ENCODE results near the gene ACTN1. TPM values are rescaled to one million over a fixed set of nuclear protein-coding genes. Genes with fewer than 3 reads are reported as not detected.

Gene ACTN1
- total RNA-seq, 2 experiments from 2014 or later = 73.8 to 73.9 TPM

DNA sequence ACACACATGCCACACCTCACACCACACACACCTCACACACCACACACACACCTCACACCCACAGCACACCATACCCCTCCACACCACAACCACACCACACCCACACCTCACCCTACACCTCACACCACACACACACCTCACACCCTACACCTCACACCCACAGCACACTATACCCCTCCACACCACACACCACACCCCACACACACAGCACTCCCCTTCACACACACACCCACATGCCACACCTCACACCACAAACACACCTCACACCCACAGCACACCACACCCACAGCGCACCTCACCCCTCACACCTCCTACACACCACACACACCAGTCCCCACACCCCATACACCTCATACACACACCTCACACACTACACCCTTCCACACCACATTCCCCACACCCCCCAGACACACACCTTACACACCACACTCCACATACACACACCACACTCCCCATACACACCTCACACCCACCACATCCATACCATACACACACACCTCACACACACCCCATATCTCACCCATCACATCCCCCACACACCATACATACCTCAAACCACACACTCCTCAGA, 80.0 kb downstream of the ACTN1 start:
- ChIA-PET CTCF (interaction anchor here (0.6 kb wide), 1 partner anchor 617 kb away, joined by 3 read pairs; no protein-coding TSS in a partner anchor), POLR2A (no interaction called here)

DNA sequence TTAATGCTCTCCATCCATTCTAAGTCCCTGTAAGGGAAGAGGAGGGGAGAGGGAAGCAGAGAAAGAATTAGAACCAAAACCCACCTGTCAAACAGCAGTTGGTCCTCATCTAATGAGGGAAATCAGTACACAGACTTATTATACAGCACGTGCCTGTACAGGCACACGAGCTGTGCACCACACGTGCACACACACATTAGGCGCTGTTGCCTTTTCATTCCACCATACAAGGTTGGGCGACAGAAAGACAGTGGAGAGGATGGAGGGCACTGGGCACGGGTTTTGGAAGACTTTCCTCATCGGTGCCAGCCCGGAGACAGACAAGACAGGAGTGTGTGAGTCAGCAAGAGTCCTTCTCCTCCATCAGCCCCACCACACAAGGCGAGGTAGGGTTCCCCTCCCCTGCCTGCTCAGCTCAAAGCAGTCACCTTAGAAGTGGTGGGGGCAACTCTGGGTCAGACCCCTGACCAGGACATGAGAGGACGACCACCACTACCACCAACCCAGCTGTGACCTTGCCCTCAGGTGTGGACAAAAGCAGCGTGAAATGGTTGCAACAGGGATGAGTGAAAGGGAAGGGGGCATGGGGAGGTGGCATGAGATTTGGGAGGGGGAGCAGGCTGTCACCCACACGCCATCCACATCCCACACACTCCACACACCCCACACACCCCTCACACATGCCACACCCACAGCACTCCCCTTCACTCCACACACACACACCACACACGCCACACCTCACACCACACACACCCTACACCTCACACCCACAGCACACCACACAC, 80.7 kb downstream of the ACTN1 start:
- ChIA-PET CTCF (interaction anchor here (0.6 kb wide), 1 partner anchor 616 kb away, joined by 3 read pairs; no protein-coding TSS in a partner anchor), POLR2A (no interaction called here)

DNA sequence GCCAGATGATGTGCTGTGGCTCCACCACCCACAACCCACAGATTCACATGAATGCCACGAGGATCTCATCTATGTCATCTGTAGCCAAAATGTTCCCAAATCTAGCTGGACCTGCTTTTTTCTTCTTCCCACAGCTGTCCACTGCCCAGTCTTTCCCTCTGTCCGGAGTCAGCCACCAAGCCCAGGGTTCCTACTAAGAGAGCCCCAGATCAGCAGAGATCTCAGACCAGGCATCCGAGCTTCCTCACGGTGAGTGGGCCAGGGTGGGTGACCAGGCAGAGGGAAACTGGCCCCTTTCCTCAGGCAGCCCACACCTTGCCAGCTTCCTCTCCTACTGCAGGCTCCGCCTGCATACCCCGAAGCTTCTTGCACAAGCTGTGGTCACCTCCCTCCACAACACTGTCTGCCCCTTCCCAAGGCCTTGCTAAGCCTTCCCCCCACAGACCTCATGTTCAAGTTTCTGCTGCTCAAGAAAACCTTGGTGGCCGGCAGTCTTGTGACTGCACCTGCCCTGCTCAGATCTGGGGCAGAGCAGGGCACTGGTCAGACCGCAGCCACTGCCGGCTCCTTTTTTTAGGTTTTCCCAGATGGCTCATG, 81.4 kb downstream of the ACTN1 start:
- POLR2A ChIA-PET = no interaction called here
- CTCF ChIA-PET = no interaction called here

DNA sequence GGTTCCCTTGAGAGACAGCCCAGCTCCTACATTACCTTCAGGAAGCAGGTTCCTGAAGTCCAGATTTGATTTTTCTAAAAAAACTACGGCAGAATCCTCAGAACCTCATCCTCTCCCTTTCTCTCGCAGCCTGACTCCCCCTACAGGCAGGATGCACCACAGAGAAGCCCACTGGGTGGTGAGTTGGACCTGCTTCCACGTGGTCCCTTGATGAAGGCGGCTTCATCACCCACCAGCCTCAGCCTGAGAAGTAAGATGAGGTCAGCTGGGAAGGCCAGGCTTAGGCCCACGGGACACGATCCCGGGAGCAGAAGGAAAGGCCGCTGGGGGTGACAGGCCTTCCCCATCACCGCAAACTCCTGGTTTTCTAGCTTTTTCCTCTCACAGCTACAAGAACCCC, 83.0 kb downstream of the ACTN1 start:
- ChIA-PET POLR2A (no interaction called here), CTCF (no interaction called here)

DNA sequence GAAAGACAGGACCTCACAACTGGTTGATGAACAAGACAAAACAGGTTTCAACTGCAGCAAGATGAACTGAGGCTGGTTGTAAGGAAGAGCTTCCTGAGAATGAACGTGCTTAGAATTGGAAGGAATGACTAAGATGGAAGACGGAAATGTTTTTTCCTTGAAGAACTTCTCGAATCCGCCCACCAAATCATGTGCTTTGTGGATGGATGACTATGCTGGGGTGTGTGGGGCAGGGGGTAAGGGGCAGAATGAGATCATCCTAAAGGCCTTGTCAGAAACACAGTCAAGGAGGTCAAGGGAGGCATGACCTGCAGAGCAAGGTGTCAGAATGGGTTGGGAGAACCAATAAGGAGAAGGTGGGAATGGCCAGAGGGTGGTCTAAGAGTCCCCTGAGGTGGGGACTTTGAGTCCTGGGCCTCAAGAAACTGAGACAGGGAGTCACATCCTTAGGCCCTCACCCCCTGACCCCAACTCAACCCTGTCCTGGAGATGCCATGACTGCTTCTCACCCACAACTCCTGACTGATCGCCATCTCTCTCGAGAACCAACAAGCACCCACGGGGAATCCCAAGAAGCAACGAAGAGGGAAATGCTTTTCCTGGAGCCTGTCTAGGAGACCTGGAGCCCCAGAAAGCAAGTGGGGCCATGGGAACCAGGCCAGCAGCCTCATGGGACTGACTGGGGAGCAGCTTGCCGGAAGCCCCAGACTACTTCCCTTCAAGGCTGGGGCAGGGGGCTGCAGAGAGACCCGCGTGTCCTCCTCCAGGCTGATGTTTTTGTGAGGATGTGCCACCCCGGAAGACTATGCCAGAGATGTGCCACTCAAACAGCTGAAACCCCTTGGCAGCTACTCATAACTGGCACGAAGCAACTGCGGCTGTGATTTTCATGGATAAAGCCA, 84.0 kb downstream of the ACTN1 start:
- ChIA-PET POLR2A (no interaction called here), CTCF (no interaction called here)

DNA sequence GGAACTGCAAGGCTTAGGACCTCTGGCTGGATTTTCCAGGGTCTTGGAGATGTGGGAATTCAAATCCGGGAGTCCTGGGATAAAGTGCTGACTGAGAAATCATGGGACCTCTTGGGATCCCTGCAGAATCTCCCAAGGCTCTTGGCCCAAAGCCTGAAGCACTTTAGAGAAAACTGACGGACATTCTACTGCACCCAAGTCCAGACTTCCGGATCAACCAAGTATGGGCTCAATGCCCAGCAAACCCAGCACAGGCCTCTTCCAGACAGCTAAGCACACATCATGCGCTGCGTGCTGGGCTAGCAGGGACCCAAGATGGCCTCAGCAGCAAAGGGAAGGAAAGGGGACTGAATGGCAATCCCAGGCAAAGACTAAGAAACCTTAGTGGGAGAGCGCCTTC, 85.0 kb downstream of the ACTN1 start:
- ChIA-PET POLR2A (no interaction called here), CTCF (no interaction called here)

DNA sequence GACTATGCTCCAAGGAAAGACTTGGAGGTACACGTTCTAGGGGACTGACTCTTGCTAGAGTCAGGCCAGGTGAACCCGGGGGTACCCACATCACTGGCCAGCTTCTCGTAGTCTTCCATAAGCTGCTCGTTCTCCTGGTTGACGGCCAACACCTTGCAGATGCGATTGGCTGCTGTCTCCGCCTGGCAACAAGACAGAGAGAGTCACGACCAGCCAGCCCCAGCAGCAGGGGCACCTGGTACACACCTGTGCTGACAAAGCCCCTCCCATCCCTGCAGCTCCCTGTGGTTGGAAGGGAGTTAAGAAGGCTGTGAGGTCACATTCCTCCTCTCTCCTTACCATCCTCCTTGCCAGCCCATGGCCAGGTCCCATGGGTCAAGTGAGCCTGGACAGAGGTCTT, 85.5 kb downstream of the ACTN1 start:
- CTCF ChIA-PET = no interaction called here

DNA sequence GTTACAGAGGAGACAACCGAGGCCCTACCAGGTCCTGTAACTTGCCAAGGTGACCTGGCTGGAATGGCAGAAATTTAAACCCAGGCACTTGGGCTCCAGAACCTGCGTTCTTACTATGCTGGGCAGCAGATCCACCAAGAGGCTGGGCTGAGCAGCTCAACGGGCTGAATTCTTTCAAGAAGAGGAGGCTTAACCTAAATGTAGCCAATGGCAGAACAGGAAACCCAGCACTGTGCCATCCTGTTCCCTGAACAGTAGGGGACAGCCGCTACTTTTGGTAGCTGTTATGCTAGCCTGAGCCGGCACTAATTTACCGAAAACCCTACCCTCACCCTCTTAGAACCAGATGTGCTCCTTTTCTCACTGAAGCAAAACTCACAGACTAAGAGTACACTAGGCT, 86.1 kb downstream of the ACTN1 start:
- POLR2A ChIA-PET = no interaction called here
- CTCF ChIA-PET = no interaction called here

More for the DNA sequence above, 85.5 kb downstream of the ACTN1 start:
- POLR2A ChIA-PET = no interaction called here

DNA sequence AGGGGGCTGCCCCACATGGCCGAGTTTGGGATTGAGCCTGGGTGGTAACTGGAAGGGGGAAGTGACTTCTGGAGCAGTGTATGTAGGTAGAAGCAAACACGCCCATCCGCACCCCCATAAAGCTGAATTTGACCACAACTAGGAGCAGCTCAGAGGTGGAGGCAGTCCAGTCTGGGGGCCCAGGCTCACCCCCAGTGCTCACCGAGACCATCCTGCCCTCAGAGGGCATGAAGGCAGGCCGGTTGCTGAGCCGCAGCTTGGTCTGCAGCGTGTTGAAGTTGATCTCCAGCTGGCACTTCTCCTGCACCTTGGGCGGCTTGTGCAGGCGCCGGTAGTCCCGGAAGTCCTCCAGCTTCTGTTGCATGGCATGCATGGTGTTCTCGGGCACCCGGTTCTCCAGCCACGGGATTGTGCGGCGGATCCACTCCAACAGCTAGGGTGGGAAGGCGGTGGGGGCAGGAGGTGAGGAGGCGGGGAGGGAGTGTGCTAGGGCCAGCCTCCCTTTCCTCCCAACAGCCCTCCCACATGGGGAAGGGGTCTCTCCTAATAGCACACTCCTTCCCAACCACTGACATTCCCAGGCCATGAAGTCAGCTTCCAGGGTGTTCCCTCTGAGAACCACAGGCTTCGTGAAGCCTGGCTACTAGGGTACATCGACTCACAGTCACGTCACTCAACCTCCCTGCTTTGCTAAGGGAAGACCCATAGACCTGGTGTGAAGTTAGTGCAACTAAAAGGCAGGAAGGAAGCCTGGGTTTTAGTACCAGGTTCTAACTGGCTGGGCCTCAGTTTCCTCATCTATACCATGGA, 87.0 kb downstream of the ACTN1 start:
- CTCF ChIA-PET = no interaction called here
- POLR2A ChIA-PET = no interaction called here

DNA sequence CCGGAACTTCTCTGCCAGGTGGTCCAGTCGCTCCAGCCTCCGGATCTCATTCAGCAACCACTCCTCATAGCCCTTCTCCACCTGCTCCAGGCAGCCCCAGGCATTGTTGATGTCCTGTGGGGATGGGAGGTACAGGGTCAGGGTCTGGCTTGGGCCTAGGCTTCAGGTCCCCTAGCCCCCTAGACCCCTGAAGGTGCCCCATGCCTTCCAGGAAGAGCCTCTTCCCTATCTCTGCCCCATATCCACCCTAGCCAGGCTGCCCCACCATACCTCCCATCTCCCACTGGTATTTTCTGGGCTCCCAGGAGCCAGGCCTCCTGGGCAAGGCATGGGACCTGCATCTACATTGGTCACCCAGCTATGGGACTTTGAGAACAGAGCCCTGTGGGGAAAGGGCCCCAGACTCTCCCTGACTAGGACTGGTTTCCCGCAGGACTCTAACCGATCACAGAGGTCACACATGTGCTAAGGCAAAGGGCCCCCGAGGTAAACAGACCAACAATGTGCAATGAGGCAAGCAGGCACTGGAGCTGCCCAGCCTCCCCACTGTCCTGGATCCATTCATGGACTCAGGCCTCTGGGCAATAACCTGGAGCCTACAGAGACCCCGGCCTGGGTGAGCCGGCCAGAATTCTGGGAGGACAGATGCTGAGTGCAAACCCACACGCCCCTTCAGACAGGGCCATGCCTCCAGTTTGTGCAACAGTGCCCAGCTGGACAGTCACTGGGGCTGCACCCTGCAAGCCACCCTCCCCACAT, 88.8 kb downstream of the ACTN1 start:
- CTCF ChIA-PET = no interaction called here

DNA sequence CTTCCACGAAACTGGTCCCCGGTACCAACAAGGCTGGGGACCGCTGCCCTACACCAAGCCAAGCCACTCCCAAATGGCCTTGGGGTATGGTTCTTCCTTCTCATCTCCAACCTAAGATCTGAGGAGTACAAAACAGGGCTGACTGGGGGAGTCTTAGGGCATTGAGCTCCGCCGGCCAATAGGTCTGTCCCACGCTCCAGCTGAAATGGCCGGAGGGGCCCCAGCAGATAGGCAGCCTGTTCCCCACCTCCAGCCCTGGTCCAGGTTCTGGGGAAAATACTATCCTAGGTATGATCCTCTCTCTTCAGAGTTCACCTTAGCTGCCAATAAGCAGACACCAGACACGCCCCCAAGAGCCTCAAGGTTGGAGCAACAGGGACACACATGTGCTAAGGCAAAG, 90.2 kb downstream of the ACTN1 start:
- CTCF ChIA-PET = interaction anchor here (0.7 kb wide), 1 partner anchor 213 kb away, joined by 3 read pairs; no protein-coding TSS in a partner anchor
- POLR2A ChIA-PET = no interaction called here

More for the DNA sequence above, 88.8 kb downstream of the ACTN1 start:
- POLR2A ChIA-PET = no interaction called here

DNA sequence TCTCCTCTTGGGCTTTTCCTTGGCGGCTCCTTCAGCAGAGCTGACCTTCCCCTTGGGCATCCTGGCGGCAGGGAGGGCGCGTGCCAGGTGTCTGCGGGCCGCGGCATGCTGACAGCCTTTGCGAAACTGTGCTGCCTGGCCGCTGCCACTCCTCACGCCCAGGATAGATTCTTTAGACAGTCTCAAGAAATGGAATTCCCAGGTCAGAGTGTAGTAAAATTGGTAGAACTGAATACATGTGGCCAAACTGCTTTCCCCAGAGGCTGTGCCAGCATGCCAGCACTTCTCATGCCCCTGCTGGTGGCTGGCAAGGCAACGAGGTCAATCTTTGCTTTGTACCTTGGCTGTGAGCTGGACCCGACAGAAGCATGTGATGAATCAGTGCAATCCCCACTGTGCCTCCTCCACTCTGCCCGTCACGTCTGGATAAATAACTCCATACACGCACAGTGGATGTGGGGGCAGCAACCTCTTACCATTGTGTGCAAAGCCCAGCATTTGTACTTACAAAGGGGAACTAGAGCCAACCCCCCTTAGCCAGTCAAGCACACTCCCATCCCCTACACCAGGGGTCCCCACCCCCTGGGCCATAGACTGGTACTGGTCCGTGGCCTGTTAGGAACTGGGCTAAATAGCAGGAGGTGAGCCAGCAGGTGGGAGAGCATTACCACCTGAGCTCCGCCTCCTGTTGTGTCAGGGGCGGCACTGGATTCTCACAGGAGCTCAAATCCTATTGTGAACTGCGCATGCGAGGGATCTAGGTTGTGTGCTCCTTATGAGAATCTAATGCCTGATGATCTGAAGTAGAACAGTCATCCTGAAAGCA, 90.9 kb downstream of the ACTN1 start:
- ChIA-PET POLR2A (no interaction called here), CTCF (no interaction called here)

DNA sequence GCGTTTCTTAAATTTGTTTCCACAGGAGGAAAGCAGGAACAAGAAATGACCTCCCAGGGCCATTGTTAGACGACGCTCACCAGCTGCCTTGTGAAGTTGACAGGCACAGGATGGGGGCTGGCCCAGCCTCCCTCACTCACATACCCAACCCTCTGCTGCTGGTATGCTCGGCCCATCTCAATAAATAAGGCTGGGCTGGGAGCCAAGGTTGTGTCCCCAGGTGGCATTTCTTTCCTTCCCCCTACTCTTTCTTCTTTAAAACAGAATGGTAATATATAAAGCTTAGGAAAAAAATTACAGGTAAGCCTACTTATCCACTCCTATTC, 93.0 kb downstream of the ACTN1 start:
- POLR2A ChIA-PET = no interaction called here
- CTCF ChIA-PET = no interaction called here

DNA sequence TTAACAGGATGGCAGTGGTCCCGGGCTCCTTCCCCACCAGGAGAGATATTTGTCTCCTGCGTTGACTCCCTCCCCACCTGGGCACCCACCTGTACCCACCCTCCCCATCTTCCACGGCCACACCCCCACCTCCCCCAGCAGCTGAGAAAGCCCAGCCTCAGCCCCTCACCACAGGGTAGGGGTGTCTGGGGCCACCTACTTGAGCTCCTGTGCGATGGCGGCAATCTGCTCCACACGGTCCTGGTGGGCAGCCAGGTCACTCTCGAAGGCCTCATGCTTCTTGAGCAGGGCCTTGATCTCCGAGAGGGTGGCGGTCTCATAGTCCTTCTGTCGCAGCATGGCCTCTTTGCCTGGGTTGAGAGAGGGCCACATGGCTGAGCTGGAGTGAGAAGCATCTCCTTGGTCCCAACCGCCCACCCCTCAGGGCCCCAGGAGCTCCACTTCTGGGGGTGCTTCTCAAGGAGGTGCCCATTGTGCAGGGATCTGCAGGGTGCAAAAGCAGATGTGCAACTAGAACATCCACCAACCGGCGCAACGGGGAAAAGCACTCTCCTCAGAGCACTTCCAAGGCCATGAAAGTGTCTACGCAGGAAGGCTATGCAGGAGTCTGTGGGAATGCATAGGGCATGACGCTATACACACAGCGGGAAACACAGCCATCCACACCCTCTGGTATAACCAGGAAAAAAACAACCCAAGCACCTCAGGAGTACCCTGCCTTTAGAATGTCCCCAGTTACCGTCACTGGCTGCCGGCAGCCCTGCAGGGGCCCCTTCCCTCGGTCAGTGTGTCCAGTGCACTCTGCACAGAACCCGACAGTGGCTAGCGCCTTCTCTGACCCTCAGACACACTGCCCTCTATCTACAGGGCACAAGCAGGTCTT, 93.6 kb downstream of the ACTN1 start:
- POLR2A ChIA-PET = no interaction called here

DNA sequence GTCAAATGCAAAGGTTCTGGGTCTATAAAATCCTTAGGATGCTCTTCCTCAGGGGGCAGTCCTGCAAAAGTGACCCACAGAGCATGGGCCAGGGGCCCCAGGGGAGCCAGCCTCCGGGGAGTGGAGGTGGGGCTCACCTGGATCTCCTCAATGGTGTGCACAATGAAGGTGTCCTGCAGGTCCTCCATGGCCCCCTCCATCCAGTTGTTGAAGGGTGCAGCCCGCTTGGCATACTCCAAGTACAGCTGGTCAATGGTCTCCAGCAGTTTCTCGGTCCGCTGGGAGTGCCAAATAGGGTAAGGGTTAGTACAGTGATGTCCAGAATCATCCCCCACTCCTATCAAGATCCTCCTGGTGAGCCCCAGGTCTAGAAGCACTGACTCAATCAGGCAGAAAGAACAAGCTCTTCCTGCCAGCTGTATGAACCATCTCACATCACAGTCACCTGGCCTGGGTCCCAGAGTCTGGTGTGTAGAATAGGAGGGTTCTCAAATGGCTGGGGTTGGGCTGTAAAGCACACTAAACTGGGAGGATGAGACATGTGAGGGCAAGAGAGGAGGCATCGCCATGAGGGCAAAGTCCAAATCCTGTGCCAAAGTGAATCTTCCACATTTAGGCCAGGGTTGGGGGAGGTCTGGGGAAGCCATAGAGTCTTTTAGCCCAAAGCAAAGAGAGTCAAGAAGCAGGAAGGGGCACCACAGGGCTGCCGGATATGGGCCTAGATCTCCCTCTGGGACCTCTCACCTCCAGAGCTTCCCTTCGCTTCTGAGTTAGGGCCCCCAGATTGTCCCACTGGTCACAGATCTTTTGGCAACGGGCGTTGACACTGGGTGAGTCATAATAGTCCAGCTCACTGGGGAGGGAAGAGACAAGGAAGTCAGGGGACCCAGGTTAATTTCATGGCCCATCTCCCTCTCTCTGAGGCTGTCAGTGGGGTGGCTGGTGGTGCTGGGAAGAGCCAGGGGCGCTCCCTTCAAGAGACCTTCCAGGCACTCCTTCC, 94.8 kb downstream of the ACTN1 start:
- CTCF ChIA-PET = interaction anchor here (0.6 kb wide), 1 partner anchor 22 kb away, joined by 3 read pairs; no protein-coding TSS in a partner anchor

More for the DNA sequence above, 93.6 kb downstream of the ACTN1 start:
- CTCF ChIA-PET = no interaction called here

DNA sequence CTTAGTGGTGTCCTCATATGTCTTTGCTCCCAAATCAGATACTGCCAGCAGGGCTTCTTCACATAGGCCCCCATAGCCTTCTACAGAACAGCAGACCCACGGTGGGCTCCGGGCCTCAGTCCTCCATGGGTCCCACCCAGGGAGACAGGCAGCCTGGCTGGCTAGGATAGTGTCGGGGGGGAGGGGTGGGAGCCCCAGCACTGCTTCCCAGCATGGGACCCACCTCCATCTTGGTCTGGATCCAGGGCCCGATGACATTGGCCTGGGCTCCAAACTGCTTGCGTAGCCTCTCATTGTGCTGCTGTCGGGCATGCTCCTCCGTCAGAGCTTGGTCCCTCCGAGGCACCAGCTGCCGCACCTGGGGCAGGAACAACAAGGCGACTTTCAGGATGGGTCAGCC, 96.9 kb downstream of the ACTN1 start:
- ChIA-PET POLR2A (no interaction called here), CTCF (interaction anchor here (0.7 kb wide), 1 partner anchor 215 kb away, joined by 3 read pairs; no protein-coding TSS in a partner anchor)

More for the DNA sequence above, 94.8 kb downstream of the ACTN1 start:
- POLR2A ChIA-PET = no interaction called here
